Kidney epithelial cell (primary cell): ENCODE results near the gene TTL. TPM values are rescaled to one million over a fixed set of nuclear protein-coding genes. Genes with fewer than 3 reads are reported as not detected.
"Not testable (repeated sequence)": the region's sequence is repeated elsewhere in the genome, so short reads cannot be mapped to it uniquely, and the experiment has no call there.

Source experiments
- DNase-seq: peaks from one replicate; pipeline ENCODE4 v3.0.0-alpha.2; 2010; ENCODE audit warnings: low read depth
- H3K27me3 ChIP-seq: 2 replicates; pipeline ENCODE4 v1.6.0; 2011; ENCODE audit warnings: low read length; ENCODE audit not compliant: control insufficient read depth, insufficient read depth
- H3K36me3 ChIP-seq: 2 replicates; pipeline ENCODE4 v1.5.1; 2011; ENCODE audit warnings: low read length; ENCODE audit not compliant: control insufficient read depth, insufficient read depth
- H3K4me3 ChIP-seq: 2 replicates; pipeline ENCODE4 v1.5.1; 2011; ENCODE audit warnings: low read depth, mild to moderate bottlenecking, control low read depth, low read length
- total RNA-seq: library from RNA; depleted of rRNA; stranded (reverse); fragments of >200 nt; gene quantifications from 2 replicates; pipeline ENCODE4 v1.2.3, GENCODE V29; 2015
- TF ChIP-seq, protein P1 (sequence below): IDR thresholded peaks from 2 replicates; pipeline ENCODE4 v1.5.1; 2011; ENCODE audit warnings: mild to moderate bottlenecking, moderate library complexity, low read length, control low read depth, inconsistent platforms; ENCODE audit not compliant: insufficient read depth, poor library complexity, severe bottlenecking

The TTL gene
- total RNA-seq, 1 donor from 2014 or later = 51.3 TPM

DNA sequence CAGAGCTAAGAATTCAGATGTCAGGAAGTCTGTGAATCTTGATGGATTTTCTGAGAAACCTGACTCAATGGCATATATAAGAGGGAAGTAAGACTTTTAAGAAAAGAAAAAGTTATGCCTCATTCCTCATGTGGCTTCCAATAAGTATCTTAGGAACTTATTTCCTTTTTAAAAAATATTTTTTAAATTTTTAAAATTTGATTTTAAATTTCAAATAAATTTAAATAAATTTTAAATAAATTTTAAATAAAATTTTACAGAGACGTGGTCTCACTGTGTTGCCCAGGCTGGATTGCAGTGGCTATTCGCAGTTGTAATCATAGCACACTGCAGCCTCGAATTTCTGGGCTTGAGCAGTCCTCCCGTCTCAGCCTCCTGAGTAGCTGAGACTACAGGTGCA, 48.8 kb downstream of the TTL start:
- no peaks in the 10 kb centered on the region for H3K27me3 ChIP-seq
- H3K36me3 ChIP-seq = peaks cover 2% of the 10 kb centered on the region
- H3K4me3 ChIP-seq = no peak overlapping the region
- no peak for DNase-seq
- TF ChIP-seq, protein P1, sequence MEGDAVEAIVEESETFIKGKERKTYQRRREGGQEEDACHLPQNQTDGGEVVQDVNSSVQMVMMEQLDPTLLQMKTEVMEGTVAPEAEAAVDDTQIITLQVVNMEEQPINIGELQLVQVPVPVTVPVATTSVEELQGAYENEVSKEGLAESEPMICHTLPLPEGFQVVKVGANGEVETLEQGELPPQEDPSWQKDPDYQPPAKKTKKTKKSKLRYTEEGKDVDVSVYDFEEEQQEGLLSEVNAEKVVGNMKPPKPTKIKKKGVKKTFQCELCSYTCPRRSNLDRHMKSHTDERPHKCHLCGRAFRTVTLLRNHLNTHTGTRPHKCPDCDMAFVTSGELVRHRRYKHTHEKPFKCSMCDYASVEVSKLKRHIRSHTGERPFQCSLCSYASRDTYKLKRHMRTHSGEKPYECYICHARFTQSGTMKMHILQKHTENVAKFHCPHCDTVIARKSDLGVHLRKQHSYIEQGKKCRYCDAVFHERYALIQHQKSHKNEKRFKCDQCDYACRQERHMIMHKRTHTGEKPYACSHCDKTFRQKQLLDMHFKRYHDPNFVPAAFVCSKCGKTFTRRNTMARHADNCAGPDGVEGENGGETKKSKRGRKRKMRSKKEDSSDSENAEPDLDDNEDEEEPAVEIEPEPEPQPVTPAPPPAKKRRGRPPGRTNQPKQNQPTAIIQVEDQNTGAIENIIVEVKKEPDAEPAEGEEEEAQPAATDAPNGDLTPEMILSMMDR = no peak

- H3K27me3 ChIP-seq = no peaks in the 10 kb centered on the region
- H3K4me3 ChIP-seq = no peak overlapping the region
- no peak for DNase-seq
- peaks cover 2% of the 10 kb centered on the region for H3K36me3 ChIP-seq
- TF ChIP-seq, protein P1 = no peak
Measured at GRCh38 chr2:112534826-112535225, 52.9 kb downstream of the TTL start.

GRCh38 chr2:112536665-112537064, 54.7 kb downstream of the TTL start:
- H3K4me3 ChIP-seq, DNase-seq, H3K36me3 ChIP-seq, H3K27me3 ChIP-seq: not testable (repeated sequence)

DNA sequence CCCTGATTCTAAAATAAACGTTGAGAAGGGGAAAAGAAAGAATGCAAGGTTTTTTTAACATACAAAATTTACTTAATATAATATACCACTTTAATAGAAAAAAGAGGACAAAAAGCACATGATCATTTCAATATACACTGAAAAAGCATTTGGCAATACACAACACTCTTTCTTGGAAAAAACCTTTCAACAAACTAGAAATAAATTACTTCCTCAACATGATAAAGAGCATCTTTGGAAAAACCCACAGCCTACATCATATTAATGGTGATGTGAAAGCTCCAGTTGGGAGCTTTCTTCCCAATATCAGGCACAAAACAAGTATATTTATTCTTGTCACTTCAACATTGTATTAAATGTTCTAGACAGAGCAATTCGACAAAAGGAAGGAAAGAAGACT, 57.4 kb downstream of the TTL start:
- DNase-seq = no peak
- Histone ChIP-seq H3K4me3 (no peak overlapping the region), H3K27me3 (no peaks in the 10 kb centered on the region), H3K36me3 (no peaks in the 10 kb centered on the region)
- TF ChIP-seq, protein P1 = no peak

DNA sequence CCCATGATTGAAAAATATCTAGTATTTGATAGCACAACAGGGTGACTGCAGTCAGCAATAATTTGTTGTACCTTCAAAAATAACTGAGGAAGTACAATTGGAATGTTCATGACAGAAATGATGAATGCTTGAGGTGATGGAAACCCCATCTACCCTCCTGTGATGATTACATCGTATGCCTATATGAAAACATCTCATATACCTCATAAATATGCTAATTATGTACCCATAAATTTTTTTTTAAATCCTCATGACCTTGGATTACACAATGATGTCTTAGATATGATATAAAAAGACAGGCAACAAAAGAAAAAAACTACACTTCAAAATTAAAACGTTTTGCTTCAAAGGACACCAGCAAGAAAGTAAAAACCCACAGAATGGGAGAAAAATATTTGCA, 59.0 kb downstream of the TTL start:
- Histone ChIP-seq H3K4me3 (no peak overlapping the region), H3K36me3 (no peaks in the 10 kb centered on the region), H3K27me3 (no peaks in the 10 kb centered on the region)
- DNase-seq = no peak
- TF ChIP-seq, protein P1 = no peak

- Histone ChIP-seq H3K36me3 (no peaks in the 10 kb centered on the region), H3K4me3 (peak overlapping the region; percentile 73), H3K27me3 (no peaks in the 10 kb centered on the region)
- no peak for DNase-seq
- TF ChIP-seq, protein P1 = no peak
Measured at GRCh38 chr2:112541315-112542122, 59.6 kb downstream of the TTL start.
